ENCODE results near the gene OGDH.
"Not testable (repeated sequence)": the region's sequence is repeated elsewhere in the genome, so short reads cannot be mapped to it uniquely, and the experiment has no call there.

The OGDH gene

DNA sequence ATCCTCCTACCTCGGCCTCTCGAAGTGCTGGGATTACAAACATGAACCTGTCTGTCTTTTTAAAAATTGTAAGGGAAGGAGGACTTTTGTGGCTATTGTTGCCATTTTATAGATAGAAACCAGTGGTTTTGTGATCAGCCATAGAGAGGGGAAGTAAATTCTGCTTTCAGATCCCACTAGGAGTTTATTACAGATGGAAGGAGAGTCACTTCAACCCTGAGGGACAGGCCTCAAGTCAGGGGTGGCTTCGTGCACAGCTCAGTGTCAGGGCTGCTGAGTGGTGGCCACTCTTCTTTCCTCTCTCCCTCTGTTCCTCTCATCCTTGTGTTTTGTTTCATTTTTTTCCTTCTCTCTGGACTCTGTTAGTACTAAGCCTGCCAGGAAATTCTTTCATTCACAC lies 60.8 kb downstream of the OGDH start:
- no peak for DNase-seq (ENCODE audit: low spot score)

DNA sequence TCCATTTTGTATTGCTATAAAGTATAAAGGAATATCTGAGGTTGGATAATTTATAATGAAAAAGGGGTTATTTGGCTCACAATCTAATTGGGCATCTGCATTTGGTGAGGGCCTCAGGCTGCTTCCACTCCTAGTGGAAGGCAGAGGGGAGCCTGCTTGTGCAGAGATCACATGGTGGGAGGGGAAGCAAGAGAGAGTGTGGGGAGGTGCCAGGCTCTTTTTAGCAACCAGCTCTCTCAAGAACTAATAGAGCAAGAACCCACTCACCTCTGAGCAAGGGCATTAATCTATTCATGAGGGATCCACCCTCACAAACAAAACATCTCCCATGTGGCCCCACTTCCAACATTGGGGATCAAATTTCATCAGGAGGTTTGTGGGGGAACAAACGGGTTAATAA lies 64.6 kb downstream of the OGDH start:
- no peak for DNase-seq (ENCODE audit: low spot score)

DNA sequence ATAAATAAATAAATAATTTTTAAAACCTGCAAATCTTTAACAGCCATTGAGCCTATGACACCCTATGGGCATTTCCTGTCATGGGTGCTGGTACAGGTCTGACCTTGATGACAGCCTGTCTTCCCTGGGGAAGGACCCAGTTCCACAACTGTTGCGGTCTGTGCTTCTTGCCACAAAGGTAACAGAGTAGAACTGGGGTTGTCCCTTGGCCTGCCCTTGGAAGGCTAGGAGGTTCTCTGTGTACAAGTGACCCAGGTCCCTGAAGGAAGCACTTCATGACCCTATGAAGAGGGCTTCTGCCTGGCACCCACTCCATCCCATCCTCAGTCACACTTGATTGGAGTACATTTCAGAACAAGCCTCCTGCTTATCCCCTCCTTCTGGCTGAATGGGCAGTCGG lies 66.9 kb downstream of the OGDH start:
- no peak for DNase-seq (ENCODE audit: low spot score)

DNA sequence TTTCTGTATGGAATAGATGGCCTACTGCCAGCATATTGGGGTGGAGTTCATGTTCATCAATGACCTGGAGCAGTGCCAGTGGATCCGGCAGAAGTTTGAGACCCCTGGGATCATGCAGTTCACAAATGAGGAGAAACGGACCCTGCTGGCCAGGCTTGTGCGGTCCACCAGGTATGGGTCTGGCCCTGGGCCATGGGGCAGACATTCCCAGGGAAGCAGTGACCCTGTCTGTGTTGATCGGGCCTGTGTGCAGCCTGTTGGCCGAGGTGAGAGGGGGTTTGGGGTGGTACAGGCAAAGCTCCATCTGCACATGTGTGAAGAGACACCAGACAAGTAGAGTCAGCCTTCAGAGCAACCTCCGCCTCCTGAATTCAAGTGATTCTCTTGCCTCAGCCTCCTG lies 67.3 kb downstream of the OGDH start:
- no peak for DNase-seq (ENCODE audit: low spot score)

DNA sequence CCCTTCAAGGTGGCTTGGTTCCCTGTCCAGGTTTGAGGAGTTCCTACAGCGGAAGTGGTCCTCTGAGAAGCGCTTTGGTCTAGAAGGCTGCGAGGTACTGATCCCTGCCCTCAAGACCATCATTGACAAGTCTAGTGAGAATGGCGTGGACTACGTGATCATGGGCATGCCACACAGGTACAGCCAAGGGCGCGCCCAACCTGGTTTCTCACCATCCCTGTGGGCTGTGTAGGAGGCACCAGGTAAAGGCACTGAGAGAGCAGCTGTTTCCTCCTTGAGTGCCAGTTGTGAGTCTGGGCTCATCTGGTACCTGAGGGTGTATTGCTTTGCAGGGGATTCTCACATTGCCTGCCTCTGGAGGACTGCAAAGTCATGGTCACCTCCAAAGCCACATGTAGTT lies 68.0 kb downstream of the OGDH start:
- DNase-seq (ENCODE audit: low spot score), result no peak

DNA sequence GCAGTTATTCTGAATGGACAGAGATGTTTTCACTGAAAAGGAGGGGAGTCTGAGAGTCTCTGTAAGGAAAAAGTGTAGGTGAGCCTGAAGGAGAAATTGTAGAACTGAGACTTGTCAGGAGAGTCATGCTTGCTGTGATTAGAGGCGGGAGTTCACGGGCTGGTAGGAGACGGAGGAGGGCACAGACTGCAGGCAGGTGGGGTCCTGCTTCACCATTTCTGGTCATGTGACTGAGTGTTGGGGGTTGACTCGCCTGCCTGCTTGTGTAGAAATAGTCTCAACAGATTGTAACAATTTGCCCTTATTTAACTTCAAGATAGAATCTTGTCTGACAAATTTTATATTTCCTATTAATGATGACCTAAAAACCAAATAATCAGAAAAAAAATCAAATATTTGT lies 70.3 kb downstream of the OGDH start:
- DNase-seq (ENCODE audit: low spot score), result no peak

DNA sequence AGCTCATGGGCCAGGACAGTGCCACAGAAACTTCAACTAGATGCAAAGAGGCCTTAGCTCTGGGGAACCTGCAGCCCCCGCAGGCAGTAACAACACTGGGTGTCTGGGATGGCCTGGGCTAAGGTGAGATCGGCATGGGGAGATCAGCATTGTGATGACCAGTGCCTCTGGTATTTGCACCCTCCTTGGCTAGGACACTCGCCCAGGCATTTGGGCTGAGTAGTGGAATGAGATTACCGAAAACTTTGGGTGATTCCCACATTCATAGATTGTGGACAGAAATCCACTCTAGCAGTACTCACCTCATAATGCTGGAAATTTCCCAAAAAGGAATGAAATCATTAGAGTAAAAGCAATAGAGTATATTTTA lies 71.7 kb downstream of the OGDH start:
- DNase-seq (ENCODE audit: low spot score), result no peak

DNA sequence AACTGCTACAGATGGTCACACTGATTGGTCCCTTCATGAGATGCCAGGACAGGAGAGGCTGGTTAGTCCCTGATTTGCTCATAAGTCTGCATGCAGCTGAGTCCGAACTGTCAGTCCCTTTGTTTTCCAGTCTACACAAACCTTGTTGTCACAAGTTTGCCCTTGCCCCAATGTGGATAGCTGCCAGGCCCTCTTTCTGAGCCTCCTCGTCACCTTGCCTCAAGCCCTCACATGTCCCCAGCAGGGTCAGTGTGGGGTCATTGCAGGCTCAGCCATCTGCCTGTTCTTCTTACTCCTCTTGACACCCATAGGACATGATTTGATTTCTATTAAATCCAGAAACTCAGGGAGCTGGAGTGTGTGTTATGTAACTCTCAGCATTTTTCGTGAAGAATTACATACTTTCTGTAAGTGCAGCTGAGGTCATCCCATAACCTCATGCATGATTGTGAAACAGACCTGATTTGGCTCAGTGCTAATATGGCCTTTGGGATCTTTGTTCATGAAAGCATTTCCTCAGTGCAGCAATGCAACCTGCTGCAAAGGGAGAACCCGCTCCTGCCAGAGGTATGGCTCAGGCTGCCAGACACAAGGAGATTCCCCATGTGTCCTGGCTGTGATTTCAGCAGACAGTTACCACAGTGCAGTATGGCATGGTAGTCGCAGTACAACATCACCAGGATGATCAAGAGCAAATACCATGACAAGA lies 72.2 kb downstream of the OGDH start:
- no peak for DNase-seq (ENCODE audit: low spot score)

DNA sequence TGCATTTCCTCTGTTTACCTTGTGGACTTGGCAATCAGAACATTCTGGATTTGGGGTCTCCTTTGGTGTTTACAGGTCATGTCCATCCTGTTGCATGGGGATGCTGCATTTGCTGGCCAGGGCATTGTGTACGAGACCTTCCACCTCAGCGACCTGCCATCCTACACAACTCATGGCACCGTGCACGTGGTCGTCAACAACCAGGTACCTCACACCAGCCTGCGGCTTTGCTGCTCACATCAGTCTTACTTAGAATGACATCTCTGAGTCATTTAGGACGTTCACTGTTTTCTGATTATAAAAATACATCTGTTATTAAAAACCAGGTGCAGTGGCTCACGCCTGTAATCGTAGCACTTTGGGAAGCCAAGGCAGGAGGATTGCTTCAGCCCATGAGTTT lies 75.2 kb downstream of the OGDH start:
- DNase-seq (ENCODE audit: low spot score), result no peak

DNA sequence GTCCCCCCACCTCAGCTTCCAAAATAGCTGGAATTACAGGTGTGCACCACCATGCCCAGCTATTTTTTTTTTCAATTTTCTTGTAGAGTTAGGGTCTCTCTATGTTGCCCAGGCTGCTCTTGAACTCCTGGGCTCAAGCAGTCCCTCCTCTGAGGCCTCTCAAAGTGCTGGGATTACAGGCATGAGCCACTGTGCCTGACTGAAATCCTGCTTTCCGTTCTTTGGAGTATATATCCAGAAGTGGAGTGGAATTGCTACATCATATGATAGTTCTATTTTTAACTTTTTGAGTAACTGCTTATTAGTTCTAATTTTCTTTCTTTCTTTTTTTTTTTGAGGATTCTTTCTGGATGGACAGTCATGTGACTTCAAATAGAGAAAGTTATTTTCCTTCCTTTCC lies 79.3 kb downstream of the OGDH start:
- DNase-seq (ENCODE audit: low spot score), result no peak

DNA sequence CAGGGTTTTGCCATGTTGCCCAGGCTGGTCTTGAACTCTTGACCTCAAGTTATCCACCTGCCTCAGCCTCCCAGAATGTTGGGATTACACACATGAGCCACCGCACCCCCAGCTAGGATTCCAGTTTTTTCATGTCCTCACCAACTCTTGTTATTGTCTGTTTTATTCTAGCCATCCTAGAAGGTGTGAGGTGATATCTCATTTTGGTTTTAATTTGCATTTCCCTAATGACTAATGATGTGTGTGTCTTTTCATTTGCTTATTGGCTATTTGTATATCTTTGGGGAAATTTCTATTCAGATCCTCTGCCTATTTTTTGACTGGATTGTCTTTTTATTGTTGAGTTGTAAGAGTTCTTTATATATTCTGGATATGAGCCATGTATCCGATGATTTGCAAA lies 83.0 kb downstream of the OGDH start:
- no peak for DNase-seq (ENCODE audit: low spot score)

DNA sequence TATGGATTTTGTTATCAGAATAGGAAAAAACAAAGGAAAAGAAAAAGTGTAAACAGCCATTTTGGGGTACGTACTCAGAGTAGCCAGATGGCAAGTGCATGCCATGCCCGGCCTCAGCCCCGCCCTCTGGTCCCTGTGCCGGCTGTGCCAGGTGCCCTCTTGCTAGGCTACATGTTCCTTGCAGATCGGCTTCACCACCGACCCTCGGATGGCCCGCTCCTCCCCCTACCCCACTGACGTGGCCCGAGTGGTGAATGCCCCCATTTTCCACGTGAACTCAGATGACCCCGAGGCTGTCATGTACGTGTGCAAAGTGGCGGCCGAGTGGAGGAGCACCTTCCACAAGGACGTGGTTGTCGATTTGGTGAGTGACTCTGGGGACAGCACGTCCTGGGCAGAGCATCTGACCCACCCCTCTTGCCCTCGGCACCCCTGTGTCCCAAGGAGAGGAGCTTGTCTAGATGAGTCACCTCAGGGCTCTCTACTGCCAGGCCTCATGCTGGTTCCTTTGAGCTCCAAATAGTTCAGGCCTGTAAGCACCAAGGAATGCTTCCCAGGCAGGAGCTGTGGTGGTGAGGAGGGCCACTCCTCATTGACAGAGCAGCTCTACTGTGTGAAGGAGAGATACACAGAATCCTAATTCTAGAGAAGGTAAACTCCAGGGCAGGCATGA lies 87.3 kb downstream of the OGDH start:
- no peak for DNase-seq (ENCODE audit: low spot score)

DNA sequence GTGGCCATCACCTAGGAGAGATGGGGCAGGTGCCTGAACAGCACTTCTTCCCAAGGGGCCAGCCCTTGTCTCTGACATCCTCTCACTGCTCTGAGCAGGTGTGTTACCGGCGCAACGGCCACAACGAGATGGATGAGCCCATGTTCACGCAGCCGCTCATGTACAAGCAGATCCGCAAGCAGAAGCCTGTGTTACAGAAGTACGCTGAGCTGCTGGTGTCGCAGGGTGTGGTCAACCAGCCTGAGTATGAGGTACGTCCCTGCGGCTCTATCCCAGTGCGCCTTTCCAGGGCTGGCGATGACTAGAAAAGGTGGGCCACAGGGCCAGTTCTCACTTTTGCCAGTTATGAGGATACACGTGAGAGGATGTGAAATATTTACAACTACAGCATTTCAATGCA lies 87.9 kb downstream of the OGDH start:
- no peak for DNase-seq (ENCODE audit: low spot score)

DNA sequence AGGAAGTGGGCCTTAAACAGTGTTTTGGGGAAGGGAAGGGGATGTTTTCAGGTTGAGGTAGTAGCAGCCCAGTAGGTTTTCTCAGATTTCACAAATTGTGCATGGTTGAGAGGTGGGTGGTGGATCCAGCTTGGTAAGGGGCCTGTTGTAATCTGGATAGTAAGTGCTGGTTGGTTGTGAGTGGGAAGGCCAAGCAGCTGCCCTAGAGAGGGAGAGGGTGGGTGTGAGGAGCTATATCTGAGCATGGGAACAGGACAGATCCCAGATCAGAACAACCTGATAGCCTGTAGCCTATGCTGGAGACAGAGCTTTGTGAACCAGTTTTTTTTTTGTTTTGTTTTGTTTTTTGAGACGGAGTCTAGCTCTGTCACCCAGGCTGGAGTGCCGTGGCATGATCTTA lies 88.3 kb downstream of the OGDH start:
- no peak for DNase-seq (ENCODE audit: low spot score)

DNA sequence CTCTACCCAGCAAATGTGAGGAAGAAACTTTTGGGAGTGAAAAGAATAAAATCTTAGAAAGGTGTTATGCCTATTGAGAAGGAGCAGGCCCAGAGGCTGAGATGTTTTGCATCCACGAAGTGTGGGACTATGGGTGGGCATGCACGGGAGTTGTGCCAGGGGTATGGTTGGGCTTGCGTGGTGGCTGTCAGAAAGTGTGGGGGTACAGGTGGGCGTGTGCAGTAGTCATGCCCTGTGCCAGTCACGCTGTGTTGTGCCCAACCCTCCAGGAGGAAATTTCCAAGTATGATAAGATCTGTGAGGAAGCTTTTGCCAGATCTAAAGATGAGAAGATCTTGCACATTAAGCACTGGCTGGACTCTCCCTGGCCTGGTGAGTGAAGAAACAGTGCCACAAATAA lies 89.3 kb downstream of the OGDH start:
- DNase-seq (ENCODE audit: low spot score), result no peak

DNA sequence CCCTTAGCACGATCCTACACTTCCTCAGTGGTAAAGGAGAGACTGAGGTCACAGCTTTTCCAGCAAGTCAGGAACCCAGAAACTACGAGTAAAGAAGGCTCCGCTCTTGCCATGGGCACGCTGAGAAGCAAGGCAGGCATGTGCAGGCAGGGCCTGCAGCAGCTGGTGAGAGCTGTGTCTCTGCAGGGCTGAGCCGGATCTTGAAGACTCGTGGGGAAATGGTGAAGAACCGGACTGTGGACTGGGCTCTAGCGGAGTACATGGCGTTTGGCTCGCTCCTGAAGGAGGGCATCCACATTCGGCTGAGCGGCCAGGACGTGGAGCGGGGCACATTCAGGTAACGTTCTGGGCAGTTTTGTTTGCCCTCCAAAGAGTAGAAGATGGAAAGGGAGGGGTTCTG lies 90.3 kb downstream of the OGDH start:
- DNase-seq (ENCODE audit: low spot score), result no peak

DNA sequence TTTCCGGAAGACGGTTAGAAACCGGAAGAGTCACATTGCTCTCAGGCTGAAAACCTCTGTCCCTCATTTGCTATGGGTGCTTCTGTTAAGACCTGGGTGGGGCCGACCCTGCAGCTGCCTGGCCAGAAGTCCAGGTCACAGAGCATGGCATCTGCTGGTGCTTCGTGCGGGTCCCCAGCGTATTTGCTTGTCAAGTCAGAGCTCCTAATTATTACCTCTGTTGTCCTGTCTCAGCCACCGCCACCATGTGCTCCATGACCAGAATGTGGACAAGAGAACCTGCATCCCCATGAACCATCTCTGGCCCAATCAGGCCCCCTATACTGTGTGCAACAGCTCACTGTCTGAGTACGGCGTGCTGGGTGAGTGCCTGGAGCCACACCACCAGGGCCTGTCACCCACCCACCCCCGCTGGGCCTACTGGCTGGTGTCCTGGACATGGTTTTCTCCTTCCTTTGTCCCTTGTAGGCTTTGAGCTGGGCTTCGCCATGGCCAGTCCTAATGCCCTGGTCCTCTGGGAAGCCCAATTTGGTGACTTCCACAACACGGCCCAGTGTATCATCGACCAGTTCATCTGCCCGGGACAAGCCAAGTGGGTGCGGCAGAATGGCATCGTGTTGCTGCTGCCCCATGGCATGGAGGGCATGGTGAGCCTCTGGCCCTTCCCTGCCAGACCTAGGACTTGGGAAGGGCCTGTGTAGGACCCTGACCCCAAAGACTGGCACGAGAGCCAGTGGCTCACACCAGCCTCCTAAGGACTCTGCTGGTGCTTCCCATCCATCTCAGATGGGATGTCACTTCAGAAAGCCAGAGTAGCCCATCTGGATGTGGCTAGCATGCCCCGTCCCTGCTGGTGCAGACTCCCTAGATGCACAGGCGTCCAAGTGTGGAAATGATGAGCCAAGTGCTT lies 91.0 kb downstream of the OGDH start:
- DNase-seq (ENCODE audit: low spot score), result no peak

DNA sequence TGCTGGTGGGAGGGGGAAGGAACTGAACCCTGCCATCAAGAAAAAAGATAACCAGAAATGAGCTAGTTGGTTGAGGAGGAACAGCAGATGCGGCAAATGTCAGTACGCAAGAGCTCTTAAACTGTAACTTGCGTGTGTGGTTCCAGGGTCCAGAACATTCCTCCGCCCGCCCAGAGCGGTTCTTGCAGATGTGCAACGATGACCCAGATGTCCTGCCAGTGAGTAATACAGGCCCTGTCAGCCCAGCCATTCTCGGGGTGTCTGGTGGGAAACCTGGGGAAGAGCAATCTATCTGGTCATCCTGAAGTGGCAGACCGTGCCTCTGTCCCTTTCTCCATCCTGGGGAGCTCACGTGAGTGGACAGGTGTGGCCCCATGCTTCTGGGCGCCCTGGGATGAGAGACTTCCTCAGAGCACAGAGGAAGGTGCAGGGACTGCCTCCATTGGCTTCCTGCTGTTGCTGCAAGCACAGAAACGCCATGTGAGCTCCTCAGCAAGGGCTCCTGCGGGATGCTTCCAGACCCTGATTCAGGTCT lies 91.7 kb downstream of the OGDH start:
- DNase-seq (ENCODE audit: low spot score), result no peak

DNA sequence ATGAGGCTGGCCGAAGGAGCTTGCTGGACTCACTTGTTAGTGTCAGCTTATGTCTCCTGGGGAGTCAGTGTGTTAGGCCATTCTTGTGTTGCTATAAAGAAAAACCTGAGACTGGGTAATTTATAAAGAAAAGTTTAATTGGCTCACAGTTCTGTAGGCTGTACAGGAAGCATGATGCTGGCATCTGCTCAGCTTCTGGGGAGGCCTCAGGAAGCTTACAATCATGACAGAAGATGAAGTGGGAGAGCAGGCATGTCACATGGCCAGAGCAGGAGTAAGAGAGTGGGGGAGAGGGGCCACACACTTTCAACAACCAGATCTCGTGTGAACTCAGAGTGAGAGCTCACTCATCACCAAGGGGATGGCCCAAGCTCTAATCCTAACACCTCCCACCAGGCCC lies 93.2 kb downstream of the OGDH start:
- DNase-seq (ENCODE audit: low spot score), result not testable (repeated sequence)

DNA sequence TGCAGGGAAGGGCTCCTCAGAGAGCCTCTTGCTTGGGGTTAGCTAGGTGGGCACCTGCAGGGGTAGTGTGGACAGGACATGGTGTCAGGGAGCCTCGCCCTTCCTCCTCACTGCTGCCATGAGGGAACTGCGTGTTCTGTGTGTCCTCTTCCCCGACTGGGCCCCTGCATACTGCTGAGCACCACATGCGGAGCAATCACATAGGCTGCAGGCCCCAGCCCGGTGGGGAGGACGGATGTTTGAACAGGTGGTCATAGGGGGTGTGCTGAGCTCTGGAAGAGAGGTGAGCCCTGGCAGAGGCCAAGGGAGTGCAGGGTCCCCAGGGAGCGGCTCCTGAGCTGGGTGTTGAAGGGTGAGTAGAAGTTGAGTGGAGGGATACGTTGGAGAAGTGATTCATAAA lies 93.9 kb downstream of the OGDH start:
- DNase-seq (ENCODE audit: low spot score), result no peak

DNA sequence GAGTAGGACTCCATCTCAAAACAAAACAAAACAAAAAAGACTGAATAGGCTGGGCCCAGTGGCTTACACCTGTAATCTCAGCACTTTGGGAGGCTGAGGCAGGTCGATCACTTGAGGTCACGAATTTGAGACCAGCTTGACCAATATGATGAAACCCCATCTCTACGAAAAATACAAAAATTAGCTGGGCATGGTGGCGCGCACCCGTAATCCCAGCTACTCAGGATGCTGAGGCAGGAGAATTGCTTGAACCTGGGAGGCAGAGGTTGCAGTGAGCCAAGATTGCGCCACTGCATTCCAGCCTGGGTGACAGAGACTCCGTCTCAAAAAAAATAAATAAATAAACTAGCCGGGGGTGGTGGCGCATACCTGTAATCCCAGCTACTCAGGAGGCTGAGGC lies 97.0 kb downstream of the OGDH start:
- not testable (repeated sequence) for DNase-seq (ENCODE audit: low spot score)

DNA sequence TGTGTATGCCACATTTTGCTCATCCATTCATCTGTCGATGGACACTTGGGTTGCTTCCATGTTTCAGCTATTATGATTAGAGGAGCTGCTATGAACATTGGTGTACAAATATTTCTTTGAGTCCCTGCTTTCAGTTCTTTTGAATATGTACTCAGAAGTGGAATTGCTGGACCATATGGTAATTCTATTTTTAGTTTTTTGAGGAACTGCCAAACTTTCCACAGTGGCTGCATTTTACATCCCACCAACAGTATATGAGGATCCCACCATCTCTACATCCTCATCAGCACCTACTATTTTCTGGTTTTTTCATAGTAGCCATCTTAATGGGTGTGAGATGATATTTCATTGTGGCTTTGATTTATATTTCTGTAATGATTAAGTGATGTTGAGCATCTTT lies 97.5 kb downstream of the OGDH start:
- no peak for DNase-seq (ENCODE audit: low spot score)

DNA sequence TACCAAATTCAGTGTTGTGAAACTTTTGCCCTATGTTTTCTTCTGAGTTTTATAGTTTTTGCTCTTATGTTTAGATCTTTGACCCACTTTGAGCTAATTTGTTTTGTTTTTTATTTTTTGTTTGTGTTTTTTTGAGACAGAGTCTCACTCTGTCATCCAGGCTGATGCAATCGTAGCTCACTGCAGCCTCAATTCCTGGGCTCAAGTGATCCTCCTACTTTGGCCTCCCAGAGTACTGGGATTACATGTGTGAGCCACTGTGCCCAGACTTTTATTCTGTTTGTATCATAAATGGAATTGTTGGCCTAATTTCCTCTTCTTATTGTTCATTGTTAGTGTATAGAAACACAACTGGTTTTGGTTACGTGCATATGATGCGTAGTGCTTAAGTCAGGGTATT lies 99.0 kb downstream of the OGDH start:
- no peak for DNase-seq (ENCODE audit: low spot score)

Measured in activated CD4-positive, alpha-beta T cell treated with anti-CD3 and anti-CD28 coated beads, Interleukin-2, Interleukin-4, amounts not matched to agents 100 ng/mL and 50 ng/mL, durations not matched to agents 16 hours and 8 hours (primary cell).